HUES6 (cell line): ENCODE results near the gene NKIRAS1.

ENCODE experiments used
- H3K27ac ChIP-seq: 2 replicates; pipeline ENCODE4 v1.7.0; 2013; ENCODE audit warnings: low read depth, mild to moderate bottlenecking, low read length, inconsistent platforms
- H3K27me3 ChIP-seq: 2 replicates; pipeline ENCODE4 v1.6.1; 2013; ENCODE audit warnings: low read length; ENCODE audit not compliant: control insufficient read depth, insufficient read depth
- H3K36me3 ChIP-seq: 2 replicates; pipeline ENCODE4 v1.6.1; 2013; ENCODE audit warnings: low read length; ENCODE audit not compliant: control insufficient read depth, insufficient read depth
- H3K4me1 ChIP-seq: 2 replicates; pipeline ENCODE4 v1.6.1; 2013; ENCODE audit warnings: low read length; ENCODE audit not compliant: control insufficient read depth, insufficient read depth
- H3K4me3 ChIP-seq: 2 replicates; pipeline ENCODE4 v1.5.1; 2013; ENCODE audit warnings: low read depth, low read length
- H3K9ac ChIP-seq: one replicate; pipeline ENCODE4 v1.6.1; 2013; ENCODE audit warnings: mild to moderate bottlenecking, low read length
- H3K9me3 ChIP-seq: 2 replicates; pipeline ENCODE4 v1.6.1; 2013; ENCODE audit warnings: low read depth, low read length; ENCODE audit not compliant: control insufficient read depth, insufficient read depth

Gene NKIRAS1

GRCh38 chr3:23952646-23953045 lies 35.9 kb upstream of the NKIRAS1 start:
- Histone ChIP-seq H3K9ac (no peak overlapping the region), H3K27ac (no peak overlapping the region), H3K4me3 (no peak overlapping the region), H3K4me1 (peaks cover 13% of the 10 kb centered on the region; the same call in 1 of the 2 replicates), H3K27me3 (no peaks in the 10 kb centered on the region), H3K9me3 (no peaks in the 10 kb centered on the region), H3K36me3 (peaks cover 17% of the 10 kb centered on the region)

GRCh38 chr3:23950293-23950692 lies 33.5 kb upstream of the NKIRAS1 start:
- no peaks in the 10 kb centered on the region for H3K27me3 ChIP-seq
- H3K4me3 ChIP-seq = no peak overlapping the region
- H3K9me3 ChIP-seq = no peaks in the 10 kb centered on the region
- no peak overlapping the region for H3K27ac ChIP-seq
- no peak overlapping the region for H3K9ac ChIP-seq
- peaks cover 26% of the 10 kb centered on the region for H3K4me1 ChIP-seq
- peaks cover 7% of the 10 kb centered on the region; the same call in 1 of the 2 replicates for H3K36me3 ChIP-seq

- no peak overlapping the region for H3K9ac ChIP-seq
- peaks cover 26% of the 10 kb centered on the region for H3K4me1 ChIP-seq
- no peaks in the 10 kb centered on the region for H3K27me3 ChIP-seq
- no peaks in the 10 kb centered on the region for H3K9me3 ChIP-seq
- no peak overlapping the region for H3K4me3 ChIP-seq
- H3K36me3 ChIP-seq = peaks cover 4% of the 10 kb centered on the region; the same call in 1 of the 2 replicates
- no peak overlapping the region for H3K27ac ChIP-seq
These were observed 33.0 kb upstream of the NKIRAS1 start for GRCh38 chr3:23949784-23950183.

GRCh38 chr3:23948761-23949160 lies 32.0 kb upstream of the NKIRAS1 start:
- Histone ChIP-seq H3K4me1 (peaks cover 29% of the 10 kb centered on the region), H3K27ac (no peak overlapping the region), H3K27me3 (no peaks in the 10 kb centered on the region), H3K9ac (no peak overlapping the region), H3K36me3 (no peaks in the 10 kb centered on the region), H3K9me3 (no peaks in the 10 kb centered on the region), H3K4me3 (no peak overlapping the region)

- Histone ChIP-seq H3K36me3 (no peaks in the 10 kb centered on the region), H3K4me1 (peaks cover 34% of the 10 kb centered on the region), H3K9me3 (no peaks in the 10 kb centered on the region), H3K27ac (peak overlapping the region; percentile 88), H3K9ac (peak overlapping the region; percentile 96), H3K27me3 (no peaks in the 10 kb centered on the region), H3K4me3 (peak overlapping the region; percentile 83)
These were observed 29.3 kb upstream of the NKIRAS1 start for GRCh38 chr3:23945913-23946687.

GRCh38 chr3:23945663-23945912 lies 28.8 kb upstream of the NKIRAS1 start:
- Histone ChIP-seq H3K27ac (peak overlapping the region; percentile 68; the same call in 1 of the 2 replicates), H3K27me3 (no peaks in the 10 kb centered on the region), H3K4me1 (peaks cover 34% of the 10 kb centered on the region), H3K9me3 (no peaks in the 10 kb centered on the region), H3K4me3 (peak overlapping the region; percentile 83), H3K36me3 (no peaks in the 10 kb centered on the region), H3K9ac (peak overlapping the region; percentile 82)

GRCh38 chr3:23944861-23945662 lies 28.3 kb upstream of the NKIRAS1 start, which contains the start of gene NR1D2:
Gene NR1D2 (plus strand): TSS chr3:23945286. CDS start chr3:23945579, 293 bp downstream.
- H3K4me3 ChIP-seq = peak within 1 kb of the TSS; percentile 83
- peak within 1 kb of the TSS; percentile 96 for H3K9ac ChIP-seq
- peak within 1 kb of the TSS; percentile 88 for H3K27ac ChIP-seq
- H3K4me1 ChIP-seq = peaks cover 34% of the 10 kb centered on the region
- H3K36me3 ChIP-seq = no peaks in the 10 kb centered on the region
- no peaks in the 10 kb centered on the region for H3K27me3 ChIP-seq
- H3K9me3 ChIP-seq = no peaks in the 10 kb centered on the region

- Histone ChIP-seq H3K4me1 (peaks cover 34% of the 10 kb centered on the region), H3K36me3 (no peaks in the 10 kb centered on the region), H3K27me3 (no peaks in the 10 kb centered on the region), H3K4me3 (peak overlapping the region; percentile 83), H3K9me3 (no peaks in the 10 kb centered on the region), H3K9ac (peak overlapping the region; percentile 95), H3K27ac (no peak overlapping the region)
These were observed 27.4 kb upstream of the NKIRAS1 start for GRCh38 chr3:23944007-23944783.

GRCh38 chr3:23942546-23942945 lies 25.8 kb upstream of the NKIRAS1 start:
- Histone ChIP-seq H3K36me3 (no peaks in the 10 kb centered on the region), H3K9me3 (peaks cover 2% of the 10 kb centered on the region; the same call in 1 of the 2 replicates), H3K4me1 (peaks cover 24% of the 10 kb centered on the region), H3K27ac (no peak overlapping the region), H3K9ac (no peak overlapping the region), H3K4me3 (no peak overlapping the region), H3K27me3 (no peaks in the 10 kb centered on the region)

GRCh38 chr3:23941440-23941839 lies 24.6 kb upstream of the NKIRAS1 start:
- Histone ChIP-seq H3K9me3 (peaks cover 2% of the 10 kb centered on the region; the same call in 1 of the 2 replicates), H3K27ac (no peak overlapping the region), H3K9ac (no peak overlapping the region), H3K27me3 (no peaks in the 10 kb centered on the region), H3K4me3 (no peak overlapping the region), H3K36me3 (no peaks in the 10 kb centered on the region), H3K4me1 (peaks cover 13% of the 10 kb centered on the region)
